HG02759 (cell line): ENCODE data around the gene LIN9.
"Not testable (repeated sequence)": the region's sequence is repeated elsewhere in the genome, so short reads cannot be mapped to it uniquely, and the experiment has no call there.

Experiments used
- ATAC-seq: cut with Tn5 transposase; IDR thresholded peaks from one replicate; pipeline ENCODE4 v1.9.1; 2021; ENCODE audit warnings: mild to moderate bottlenecking, moderate library complexity; ENCODE audit not compliant: unreplicated experiment

The LIN9 gene

DNA sequence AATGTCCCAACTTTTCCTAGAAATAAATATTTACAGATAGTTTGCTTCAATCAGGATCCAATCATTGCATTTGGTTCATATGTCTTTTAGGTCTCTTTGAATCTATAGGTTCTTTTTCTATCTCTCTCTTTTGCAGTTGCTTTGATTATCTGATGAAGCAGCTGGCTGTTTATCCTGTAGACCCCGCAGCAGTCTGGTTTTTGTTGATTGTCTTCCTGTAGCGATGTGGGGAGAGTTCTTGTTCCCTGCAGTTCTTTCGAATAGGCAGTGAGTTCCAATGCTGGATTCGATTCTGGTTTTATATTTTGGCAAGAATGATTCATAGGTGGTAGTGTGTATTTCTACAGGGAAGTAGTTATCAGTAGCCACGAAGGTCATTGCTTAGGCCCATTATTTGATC lies 92.9 kb downstream of the LIN9 start:
- no peak for ATAC-seq

- ATAC-seq: peak; percentile 40
Measured at GRCh38 chr1:226215239-226215638, 93.7 kb downstream of the LIN9 start.

DNA sequence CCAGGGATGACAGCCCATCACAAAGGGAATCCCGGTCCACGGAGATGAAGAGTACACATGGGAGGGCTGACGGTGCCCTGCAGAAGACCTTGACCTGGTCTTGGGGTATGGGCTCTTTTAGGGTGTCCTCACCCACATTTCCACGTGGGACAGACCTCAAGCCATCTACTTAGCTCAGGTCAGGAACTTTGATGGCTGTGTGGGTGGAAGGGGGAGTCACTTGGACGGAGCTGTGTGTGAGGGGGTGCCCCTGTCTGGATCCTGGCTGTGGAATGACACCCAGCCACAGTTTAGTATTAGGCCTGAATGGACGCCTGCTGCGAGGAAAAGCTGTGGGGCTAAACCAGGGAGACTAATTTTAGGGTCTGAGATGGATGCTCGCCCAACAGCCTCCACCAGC lies 96.4 kb downstream of the LIN9 start:
- ATAC-seq: no peak

DNA sequence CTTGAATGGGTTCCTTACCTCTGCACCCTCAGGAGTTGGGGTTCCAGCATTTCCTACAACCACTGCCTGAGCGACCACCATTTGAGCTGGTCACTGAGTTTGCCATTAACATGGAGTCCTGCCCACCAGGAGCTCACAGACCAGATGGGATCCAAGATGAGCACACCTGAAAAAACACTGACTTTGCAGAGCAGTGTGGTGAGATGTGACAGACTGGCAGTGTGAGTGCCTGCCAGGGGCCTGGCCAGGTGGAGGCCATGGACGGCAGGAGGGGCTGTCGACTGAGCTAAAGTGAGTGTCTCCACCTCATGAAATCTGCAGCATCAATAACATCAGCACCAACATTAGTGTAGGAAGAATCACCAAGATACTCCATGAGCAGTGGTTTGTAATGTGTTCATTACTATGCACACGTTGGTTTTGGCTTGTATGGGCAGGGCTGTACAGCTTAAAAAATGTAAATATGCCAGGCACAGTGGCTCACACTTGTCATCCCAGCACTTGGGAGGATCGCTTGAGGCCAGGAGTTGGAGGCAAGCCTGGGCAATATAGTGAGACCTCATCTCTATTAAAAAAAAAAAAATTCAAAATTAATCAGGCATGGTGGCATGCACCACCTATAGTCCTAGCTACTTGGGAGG lies 97.7 kb downstream of the LIN9 start:
- ATAC-seq: no peak

- ATAC-seq: no peak
Measured at GRCh38 chr1:226210571-226211176, 98.3 kb downstream of the LIN9 start.

GRCh38 chr1:226209307-226210059 lies 99.5 kb downstream of the LIN9 start:
- no peak for ATAC-seq

- no peak for ATAC-seq
Measured at GRCh38 chr1:226207048-226207447, 101.9 kb downstream of the LIN9 start.

GRCh38 chr1:226204198-226204597 lies 104.8 kb downstream of the LIN9 start:
- no peak for ATAC-seq

- no peak for ATAC-seq
Measured at GRCh38 chr1:226203655-226204054, 105.3 kb downstream of the LIN9 start.

- no peak for ATAC-seq
Measured at GRCh38 chr1:226203240-226203639, 105.7 kb downstream of the LIN9 start.

DNA sequence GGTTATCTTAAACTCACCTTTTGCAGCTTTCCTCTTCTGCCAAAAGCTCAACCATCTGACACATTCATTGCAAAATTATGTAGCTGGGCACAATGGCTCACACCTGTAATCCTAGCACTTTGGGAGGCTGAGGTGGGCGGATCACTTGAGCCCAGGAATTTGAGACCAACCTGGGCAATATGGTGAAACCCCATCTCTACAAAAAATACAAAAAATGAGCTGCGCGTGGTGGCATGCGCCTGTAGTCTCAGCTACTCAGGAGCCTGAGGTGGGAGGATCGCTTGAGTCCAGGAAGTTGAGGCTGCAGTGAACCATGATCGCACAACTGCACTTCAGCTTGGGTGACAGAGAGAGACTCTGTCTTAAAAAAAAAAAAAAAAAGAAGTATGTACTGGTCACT lies 106.3 kb downstream of the LIN9 start:
- not testable (repeated sequence) for ATAC-seq

DNA sequence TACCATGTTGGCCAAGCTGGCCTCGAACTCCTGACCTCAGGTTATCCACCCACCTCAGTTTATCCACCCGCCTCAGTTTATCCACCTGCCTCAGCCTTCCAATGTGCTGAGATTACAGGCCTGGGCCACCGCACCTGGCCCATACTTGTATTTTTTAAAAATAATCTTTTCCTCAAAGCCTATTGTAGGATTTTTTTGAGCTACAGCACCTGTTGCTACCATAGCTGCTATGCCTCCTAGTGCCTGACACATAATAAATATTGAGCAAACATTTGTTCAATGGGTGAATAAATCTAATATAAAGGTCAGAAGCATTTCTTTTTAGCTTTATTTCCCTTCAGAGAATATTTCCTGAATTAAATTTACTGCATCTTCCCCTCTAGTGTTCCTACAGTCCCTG lies 106.7 kb downstream of the LIN9 start:
- ATAC-seq: no peak

GRCh38 chr1:226201029-226201593 lies 107.9 kb downstream of the LIN9 start:
- no peak for ATAC-seq

DNA sequence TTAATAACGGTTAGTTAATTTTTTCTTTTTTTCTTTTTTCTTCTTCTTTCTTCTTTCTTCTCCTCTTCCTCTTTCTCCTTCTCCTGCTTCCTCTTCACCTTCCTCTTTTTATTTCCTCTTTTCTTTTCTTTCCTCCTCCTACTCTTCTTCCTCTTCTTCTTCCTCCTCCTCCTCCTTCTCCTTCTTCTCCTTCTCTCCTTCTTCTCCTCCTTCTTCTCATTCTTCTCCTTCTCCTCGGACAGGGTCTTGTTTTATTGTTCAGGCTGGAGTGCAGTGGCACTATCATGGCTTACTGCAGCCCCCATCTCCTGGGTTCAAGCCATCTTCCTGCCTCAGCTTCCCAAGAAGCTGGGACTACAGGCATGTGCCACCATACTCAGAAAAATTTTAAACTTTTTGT lies 109.0 kb downstream of the LIN9 start:
- no peak for ATAC-seq

- no peak for ATAC-seq
Measured at GRCh38 chr1:226195144-226195543, 113.8 kb downstream of the LIN9 start.

DNA sequence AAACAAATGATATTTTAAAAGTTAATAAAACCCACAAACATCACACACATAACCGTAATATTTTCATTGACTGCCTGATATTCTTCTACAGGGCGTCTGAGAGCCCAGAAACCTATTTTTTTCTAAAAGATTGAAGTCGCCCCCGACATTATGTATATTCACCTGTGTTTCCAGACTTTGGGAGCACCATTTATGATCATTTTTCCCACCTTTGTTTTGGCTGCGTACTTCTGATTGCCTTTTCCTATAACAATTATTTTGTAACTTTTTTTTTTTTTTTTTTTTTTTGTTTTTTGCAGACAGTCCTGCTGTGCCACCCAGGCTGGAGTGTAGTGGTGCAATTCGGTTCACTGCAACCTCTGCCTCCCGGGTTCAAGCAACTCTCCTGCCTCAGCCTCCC lies 121.6 kb downstream of the LIN9 start:
- no peak for ATAC-seq

- ATAC-seq: no peak
Measured at GRCh38 chr1:226187019-226187322, 122.0 kb downstream of the LIN9 start.

GRCh38 chr1:226186124-226187018 lies 122.6 kb downstream of the LIN9 start, which contains the start of gene ACBD3:
Gene ACBD3, minus strand, starts transcription at chr1:226186741. Its CDS starts 66 bp downstream, at chr1:226186675.
- ATAC-seq: peak; percentile 95

- ATAC-seq: no peak
Measured at GRCh38 chr1:226185141-226186036, 123.6 kb downstream of the LIN9 start.
